Measurements from ENCODE around the gene E2F7.
A peak's percentile ranks its signal among the peaks of the same experiment; 100 is the strongest.

E2F7 gene

GRCh38 chr12:77065361-77066204 is at the start of gene E2F7:
TSS of gene E2F7 (minus strand) at chr12:77065569. CDS start at chr12:77064635, 934 bp downstream.
- DNase-seq (ENCODE audit: low read depth), result peak; percentile 98

GRCh38 chr12:77113971-77114370 is 48.6 kb upstream of the E2F7 start:
- no peak for DNase-seq (ENCODE audit: low read depth)

More at GRCh38 chr12:77065361-77066204, at the start of gene E2F7:
- TF ChIP-seq, protein P1, sequence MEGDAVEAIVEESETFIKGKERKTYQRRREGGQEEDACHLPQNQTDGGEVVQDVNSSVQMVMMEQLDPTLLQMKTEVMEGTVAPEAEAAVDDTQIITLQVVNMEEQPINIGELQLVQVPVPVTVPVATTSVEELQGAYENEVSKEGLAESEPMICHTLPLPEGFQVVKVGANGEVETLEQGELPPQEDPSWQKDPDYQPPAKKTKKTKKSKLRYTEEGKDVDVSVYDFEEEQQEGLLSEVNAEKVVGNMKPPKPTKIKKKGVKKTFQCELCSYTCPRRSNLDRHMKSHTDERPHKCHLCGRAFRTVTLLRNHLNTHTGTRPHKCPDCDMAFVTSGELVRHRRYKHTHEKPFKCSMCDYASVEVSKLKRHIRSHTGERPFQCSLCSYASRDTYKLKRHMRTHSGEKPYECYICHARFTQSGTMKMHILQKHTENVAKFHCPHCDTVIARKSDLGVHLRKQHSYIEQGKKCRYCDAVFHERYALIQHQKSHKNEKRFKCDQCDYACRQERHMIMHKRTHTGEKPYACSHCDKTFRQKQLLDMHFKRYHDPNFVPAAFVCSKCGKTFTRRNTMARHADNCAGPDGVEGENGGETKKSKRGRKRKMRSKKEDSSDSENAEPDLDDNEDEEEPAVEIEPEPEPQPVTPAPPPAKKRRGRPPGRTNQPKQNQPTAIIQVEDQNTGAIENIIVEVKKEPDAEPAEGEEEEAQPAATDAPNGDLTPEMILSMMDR (IDR thresholded peaks at IDR 0.05; ENCODE audit: insufficient read depth, low read depth, low read length, missing control alignments), result no peak
- peak within 1 kb of the TSS; percentile 61 for H3K4me3 ChIP-seq (ENCODE audit: low read length)

DNA sequence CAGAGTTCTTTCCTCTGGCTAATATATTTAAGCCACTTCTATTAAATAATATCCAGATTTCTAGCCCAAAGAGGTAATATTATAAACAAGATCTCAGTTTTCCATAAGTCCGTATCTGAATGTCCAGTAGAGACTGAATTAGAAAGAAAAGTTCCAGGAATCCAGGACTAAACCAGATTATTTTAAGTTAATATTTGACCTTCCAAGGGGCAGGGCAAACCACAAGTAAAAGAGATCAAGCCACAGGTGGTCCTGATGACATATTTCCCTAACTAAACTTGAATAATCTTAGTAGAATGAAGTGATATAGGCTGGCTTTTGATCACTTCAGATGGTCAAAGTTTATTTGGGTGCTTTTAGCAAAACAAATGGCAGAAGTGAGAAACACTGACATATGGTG is 43.3 kb upstream of the E2F7 start:
- DNase-seq (ENCODE audit: low read depth), result no peak
- no peak overlapping the region for H3K4me3 ChIP-seq (ENCODE audit: low read length)
- TF ChIP-seq, protein P1 (IDR thresholded peaks at IDR 0.05; ENCODE audit: insufficient read depth, low read depth, low read length, missing control alignments), result no peak

More at GRCh38 chr12:77113971-77114370, 48.6 kb upstream of the E2F7 start:
- TF ChIP-seq, protein P1 (IDR thresholded peaks at IDR 0.05; ENCODE audit: insufficient read depth, low read depth, low read length, missing control alignments), result no peak
- H3K4me3 ChIP-seq (ENCODE audit: low read length), result no peak overlapping the region

DNA sequence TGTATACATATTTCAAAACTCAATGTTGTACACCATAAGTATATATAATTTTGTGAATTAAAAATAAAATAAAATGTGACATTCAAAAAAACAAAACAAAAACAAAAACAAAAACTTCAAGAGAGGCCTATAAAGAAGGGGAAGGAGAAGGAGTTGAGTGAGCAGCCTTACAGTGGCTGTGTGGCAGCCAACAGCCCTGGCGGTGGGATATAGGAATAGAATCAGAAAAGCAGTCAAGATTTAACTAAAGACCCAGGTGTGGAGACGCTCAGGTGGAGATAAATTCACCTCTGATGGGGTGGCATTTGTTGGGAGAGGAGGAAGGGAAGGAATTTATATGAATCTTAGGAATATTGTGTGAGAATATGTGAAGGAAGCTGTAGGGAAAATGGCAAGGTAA is 41.8 kb upstream of the E2F7 start:
- no peak for DNase-seq (ENCODE audit: low read depth)
- no peak overlapping the region for H3K4me3 ChIP-seq (ENCODE audit: low read length)
- TF ChIP-seq, protein P1 (IDR thresholded peaks at IDR 0.05; ENCODE audit: insufficient read depth, low read depth, low read length, missing control alignments), result no peak

DNA sequence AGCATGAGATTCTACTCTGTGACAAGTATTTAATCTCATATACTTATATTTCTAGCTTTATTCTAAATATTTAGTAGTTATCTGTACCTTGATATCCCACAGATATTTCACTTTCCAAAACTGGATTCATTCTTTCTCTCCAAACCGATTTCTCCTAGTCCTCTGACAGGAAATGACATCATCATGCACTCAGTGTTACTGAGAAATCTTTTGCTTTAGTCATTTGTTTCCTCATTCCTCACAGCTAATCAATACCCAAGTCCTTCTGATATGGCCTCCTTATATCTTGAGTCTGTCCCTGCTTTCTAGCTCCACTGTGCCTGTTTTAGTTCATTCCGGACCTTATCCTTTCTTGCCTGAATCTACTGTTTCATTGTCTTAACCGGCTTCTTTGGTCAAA is 39.4 kb upstream of the E2F7 start:
- TF ChIP-seq, protein P1 (IDR thresholded peaks at IDR 0.05; ENCODE audit: insufficient read depth, low read depth, low read length, missing control alignments), result no peak
- DNase-seq (ENCODE audit: low read depth), result peak; percentile 47
- no peak overlapping the region for H3K4me3 ChIP-seq (ENCODE audit: low read length)

- no peak for DNase-seq (ENCODE audit: low read depth)
- no peak overlapping the region for H3K4me3 ChIP-seq (ENCODE audit: low read length)
- TF ChIP-seq, protein P1 (IDR thresholded peaks at IDR 0.05; ENCODE audit: insufficient read depth, low read depth, low read length, missing control alignments), result no peak
Measured at GRCh38 chr12:77104286-77104685, 38.9 kb upstream of the E2F7 start.
